Kidney capillary endothelial cell (primary cell): Measurements from ENCODE around the gene FRMD4B.
A peak's percentile ranks its signal among the peaks of the same experiment; 100 is the strongest.

Source experiments
- DNase-seq: peaks from one replicate; pipeline ENCODE4 v3.0.0-alpha.2; 2018; ENCODE audit warnings: low spot score

The FRMD4B gene

DNA sequence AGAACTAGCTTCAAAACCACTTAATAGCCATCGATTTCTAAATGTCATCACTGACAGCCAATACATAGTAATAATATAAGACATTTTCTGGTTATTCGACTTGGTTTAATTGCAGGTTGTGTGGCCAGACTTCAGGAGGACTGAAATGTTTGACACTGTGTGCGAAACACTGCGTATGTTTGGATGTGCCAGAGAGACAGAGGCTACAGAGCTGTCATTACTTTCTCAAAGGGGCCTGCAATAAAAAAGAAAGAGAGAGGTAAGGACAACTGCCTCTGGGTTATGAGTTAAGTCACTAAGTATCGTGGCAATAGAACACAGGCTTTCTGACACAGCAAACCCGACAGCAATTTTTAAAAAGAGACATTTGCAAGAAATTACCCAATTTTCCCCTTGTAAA lies 264.4 kb downstream of the FRMD4B start:
- DNase-seq, result no peak

GRCh38 chr3:69120879-69121464 lies 264.9 kb downstream of the FRMD4B start:
- peak; percentile 71 for DNase-seq
